Activated naive CD4-positive, alpha-beta T cell treated with anti-CD3 and anti-CD28 coated beads, Interleukin-2, amount 50 U/mL, for 24 hours (primary cell): ENCODE measurements around the gene ADIPOR2.
"Not testable (repeated sequence)": the region's sequence is repeated elsewhere in the genome, so short reads cannot be mapped to it uniquely, and the experiment has no call there.

ENCODE experiments used
- H3K27ac Mint-ChIP-seq: one replicate; pipeline ENCODE4 v1.8.0; 2021; ENCODE audit warnings: mild to moderate bottlenecking, mixed read lengths
- H3K27me3 Mint-ChIP-seq: one replicate; pipeline ENCODE4 v1.8.0; 2021; ENCODE audit warnings: mixed read lengths
- H3K36me3 Mint-ChIP-seq: one replicate; pipeline ENCODE4 v1.8.0; 2021; ENCODE audit warnings: mixed read lengths
- H3K4me1 Mint-ChIP-seq: one replicate; pipeline ENCODE4 v1.8.0; 2021; ENCODE audit warnings: mixed read lengths
- H3K4me3 Mint-ChIP-seq: one replicate; pipeline ENCODE4 v1.8.0; 2021; ENCODE audit warnings: mild to moderate bottlenecking, mixed read lengths
- H3K9me3 Mint-ChIP-seq: one replicate; pipeline ENCODE4 v1.8.0; 2021; ENCODE audit warnings: mixed read lengths

The ADIPOR2 gene

DNA sequence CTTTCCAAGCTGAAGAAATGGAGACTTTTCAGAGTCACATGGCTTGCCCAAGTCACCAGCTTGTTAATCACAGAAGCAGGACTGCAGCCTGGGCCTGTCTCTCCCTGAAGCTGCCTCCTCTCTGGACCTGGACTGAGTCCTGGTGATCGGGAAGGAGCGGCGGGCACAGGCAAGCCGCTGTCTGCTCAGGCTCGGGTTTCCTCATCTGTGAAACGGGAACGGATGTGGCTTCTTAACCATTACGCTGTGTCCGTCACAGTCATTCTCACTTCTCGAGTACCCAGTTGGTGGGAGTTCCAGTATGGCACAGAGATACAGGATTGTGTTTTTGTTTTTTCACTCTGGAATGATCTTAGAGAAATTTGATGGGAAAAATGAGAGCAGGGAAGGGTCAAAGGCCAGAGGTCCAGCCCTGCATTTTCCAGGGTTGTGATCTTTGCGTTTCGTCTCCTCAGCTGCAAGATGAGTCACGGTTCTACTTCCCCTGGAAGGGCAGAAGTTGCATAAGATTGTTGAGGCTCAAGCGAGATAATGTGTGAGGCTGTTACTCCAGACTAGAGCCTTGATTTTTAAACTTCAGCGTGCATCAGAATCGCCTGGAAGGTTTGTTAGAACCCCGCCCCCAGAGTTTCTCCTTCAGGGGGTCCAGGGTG, 121.9 kb downstream of the ADIPOR2 start:
- H3K36me3 Mint-ChIP-seq: no peaks in the 10 kb centered on the region
- H3K4me1 Mint-ChIP-seq: peaks cover 6% of the 10 kb centered on the region
- no peaks in the 10 kb centered on the region for H3K9me3 Mint-ChIP-seq
- H3K4me3 Mint-ChIP-seq: no peak overlapping the region
- no peak overlapping the region for H3K27ac Mint-ChIP-seq
- no peaks in the 10 kb centered on the region for H3K27me3 Mint-ChIP-seq

DNA sequence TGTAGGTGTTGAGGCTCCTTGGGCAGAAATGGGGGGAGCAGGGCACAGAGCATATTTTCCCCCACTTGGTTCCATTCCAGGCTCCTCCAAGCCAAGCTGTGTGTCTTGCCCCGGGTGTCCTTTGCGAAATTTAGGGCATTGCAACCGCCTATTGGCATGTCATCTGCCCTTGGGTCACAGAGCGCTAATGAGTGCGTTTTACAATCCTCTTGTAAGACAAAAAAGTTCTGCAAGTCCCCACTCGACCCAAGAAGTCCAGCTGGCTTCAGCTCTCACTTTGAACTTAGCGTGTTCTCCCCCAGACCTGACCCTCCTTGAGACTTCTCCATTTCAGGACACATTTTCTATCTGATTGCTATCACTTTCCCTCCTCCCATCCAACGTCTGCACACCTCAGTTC, 123.4 kb downstream of the ADIPOR2 start:
- H3K27me3 Mint-ChIP-seq: no peaks in the 10 kb centered on the region
- H3K36me3 Mint-ChIP-seq: no peaks in the 10 kb centered on the region
- H3K9me3 Mint-ChIP-seq: no peaks in the 10 kb centered on the region
- no peak overlapping the region for H3K4me3 Mint-ChIP-seq
- H3K4me1 Mint-ChIP-seq: peaks cover 6% of the 10 kb centered on the region
- H3K27ac Mint-ChIP-seq: no peak overlapping the region

DNA sequence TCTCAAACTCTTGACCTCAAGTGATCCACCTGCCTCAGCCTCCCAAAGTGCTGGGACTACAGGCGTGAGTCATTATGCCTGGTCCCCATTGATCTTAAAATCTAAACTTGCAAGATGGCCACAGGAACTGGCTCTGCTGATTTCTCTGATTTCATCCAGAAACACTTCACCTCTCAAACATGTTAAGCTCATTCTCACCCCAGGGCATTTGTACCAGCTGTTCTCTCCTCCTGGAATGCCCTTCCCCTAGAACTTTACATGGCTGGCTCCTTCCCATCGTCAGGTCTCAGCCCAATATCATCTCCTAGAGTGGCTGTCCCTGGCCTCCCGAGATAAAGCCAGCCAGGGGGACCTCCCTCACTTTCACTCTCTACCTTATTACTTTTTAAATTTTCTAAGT, 124.2 kb downstream of the ADIPOR2 start:
- Mint-ChIP-seq H3K4me3 (no peak overlapping the region), H3K27ac (no peak overlapping the region), H3K9me3 (no peaks in the 10 kb centered on the region), H3K4me1 (peaks cover 6% of the 10 kb centered on the region), H3K27me3 (no peaks in the 10 kb centered on the region), H3K36me3 (no peaks in the 10 kb centered on the region)

DNA sequence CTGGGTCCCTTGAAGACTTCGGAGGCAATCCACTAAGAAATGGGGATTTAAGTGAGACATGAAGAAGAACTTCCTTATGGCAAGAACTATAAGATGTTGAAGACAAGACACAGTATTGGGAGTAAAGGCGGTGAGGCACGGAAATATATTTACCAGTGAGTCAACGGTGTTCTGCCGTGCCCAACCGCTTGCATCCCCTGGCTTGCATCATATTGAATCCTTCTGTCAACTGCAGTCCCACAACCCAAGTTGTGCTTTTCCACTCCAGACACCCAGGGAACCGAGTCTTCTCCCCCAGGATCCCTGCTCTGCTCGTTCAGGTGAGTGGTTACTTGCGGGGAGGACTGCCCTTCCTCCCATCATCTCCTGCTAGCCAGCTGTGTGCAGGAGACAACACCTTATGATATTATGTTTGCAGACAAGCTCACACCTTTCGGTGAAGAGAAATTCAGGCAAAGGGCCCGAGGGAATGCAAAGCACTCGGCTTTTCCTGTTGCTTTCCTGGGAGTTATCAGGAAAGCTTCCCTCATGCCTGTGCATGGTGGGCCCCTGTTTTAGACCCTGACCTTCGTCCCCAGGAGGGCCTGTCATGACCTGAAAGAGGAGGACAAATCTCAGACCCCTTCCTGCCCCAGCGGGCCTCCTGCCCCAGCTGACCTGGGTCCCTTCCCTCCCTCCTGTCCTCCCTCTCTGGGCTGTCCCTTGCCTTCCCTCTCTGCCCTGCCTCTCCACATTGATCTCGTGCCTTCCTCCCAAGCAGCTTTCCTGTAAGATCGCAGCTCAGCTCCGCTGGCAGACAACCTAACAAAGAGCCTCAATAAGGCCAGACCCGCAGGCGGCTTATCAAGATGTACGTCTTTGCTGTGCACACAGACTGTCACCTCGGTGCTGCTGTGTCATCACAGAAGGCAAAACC, 125.2 kb downstream of the ADIPOR2 start:
- Mint-ChIP-seq H3K36me3 (no peaks in the 10 kb centered on the region), H3K4me1 (peaks cover 3% of the 10 kb centered on the region), H3K27ac (no peak overlapping the region), H3K4me3 (no peak overlapping the region), H3K27me3 (peaks cover 7% of the 10 kb centered on the region), H3K9me3 (no peaks in the 10 kb centered on the region)

DNA sequence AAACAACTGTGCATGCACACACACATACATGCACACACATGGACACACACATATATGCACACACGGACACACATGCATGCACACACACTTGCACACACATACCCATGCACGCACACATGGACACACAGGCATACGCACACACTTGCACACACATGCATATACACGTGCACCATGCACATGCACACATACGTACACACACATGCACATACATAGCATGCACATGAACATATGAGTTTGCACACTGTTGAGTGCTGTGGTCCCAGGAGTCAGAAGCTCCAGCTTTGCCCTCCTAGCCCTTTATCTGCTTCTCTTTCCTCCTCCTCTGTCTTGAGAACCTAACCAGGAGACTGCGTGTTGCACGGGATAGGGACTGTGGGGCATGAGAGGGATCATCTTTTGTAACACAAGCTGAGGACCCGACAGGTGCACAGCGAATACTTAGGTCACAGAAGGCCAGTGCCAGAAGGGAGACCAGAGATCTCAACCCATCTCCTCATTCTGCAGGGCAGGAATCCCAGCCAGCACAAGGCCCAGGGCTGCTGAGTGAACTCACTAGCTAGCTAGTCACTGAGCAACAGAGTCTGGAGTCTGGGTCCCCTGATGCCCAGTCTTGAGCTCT, 126.0 kb downstream of the ADIPOR2 start:
- no peaks in the 10 kb centered on the region for H3K36me3 Mint-ChIP-seq

DNA sequence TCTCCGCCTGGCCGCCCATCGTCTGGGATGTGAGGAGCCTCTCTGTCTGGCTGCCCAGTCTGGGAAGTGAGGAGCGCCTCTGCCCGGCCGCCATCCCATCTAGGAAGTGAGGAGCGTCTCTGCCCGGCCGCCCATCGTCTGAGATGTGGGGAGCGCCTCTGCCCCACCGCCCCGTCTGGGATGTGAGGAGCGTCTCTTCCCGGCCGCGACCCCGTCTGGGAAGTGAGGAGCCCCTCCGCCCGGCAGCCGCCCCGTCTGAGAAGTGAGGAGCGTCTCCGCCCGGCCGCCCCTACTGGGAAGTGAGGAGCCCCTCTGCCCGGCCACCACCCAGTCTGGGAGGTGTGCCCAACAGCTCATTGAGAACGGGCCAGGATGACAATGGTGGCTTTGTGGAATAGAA, 127.1 kb downstream of the ADIPOR2 start:
- not testable (repeated sequence) for H3K36me3 Mint-ChIP-seq, H3K9me3 Mint-ChIP-seq, H3K27me3 Mint-ChIP-seq, H3K4me3 Mint-ChIP-seq, H3K27ac Mint-ChIP-seq, H3K4me1 Mint-ChIP-seq

More for the DNA sequence above, 126.0 kb downstream of the ADIPOR2 start:
- H3K4me3 Mint-ChIP-seq: no peak overlapping the region
- peaks cover 7% of the 10 kb centered on the region for H3K27me3 Mint-ChIP-seq
- H3K9me3 Mint-ChIP-seq: no peaks in the 10 kb centered on the region
- no peak overlapping the region for H3K27ac Mint-ChIP-seq
- peaks cover 3% of the 10 kb centered on the region for H3K4me1 Mint-ChIP-seq

DNA sequence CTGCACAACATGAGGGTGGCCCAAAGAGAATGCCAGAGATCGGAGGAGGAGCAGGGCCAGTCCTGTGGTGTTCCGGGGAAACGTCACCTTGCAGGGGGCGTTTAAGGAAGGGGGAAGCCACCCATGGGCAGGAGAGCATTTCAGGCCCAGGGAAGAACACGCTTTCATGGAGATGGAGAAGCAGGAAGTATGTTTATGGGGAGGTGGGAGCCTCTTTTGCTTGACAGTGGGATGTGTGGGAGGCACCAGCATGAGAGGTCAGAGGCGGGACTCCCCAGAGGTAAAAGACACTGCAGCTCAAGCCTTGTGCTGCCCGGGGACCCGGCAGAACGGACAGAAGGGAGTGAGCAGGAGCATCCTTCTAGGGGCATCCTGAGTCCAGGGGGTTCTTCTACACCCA, 128.2 kb downstream of the ADIPOR2 start:
- no peak overlapping the region for H3K27ac Mint-ChIP-seq
- peaks cover 3% of the 10 kb centered on the region for H3K4me1 Mint-ChIP-seq
- H3K27me3 Mint-ChIP-seq: peaks cover 9% of the 10 kb centered on the region
- no peak overlapping the region for H3K4me3 Mint-ChIP-seq
- no peaks in the 10 kb centered on the region for H3K9me3 Mint-ChIP-seq
- no peaks in the 10 kb centered on the region for H3K36me3 Mint-ChIP-seq

DNA sequence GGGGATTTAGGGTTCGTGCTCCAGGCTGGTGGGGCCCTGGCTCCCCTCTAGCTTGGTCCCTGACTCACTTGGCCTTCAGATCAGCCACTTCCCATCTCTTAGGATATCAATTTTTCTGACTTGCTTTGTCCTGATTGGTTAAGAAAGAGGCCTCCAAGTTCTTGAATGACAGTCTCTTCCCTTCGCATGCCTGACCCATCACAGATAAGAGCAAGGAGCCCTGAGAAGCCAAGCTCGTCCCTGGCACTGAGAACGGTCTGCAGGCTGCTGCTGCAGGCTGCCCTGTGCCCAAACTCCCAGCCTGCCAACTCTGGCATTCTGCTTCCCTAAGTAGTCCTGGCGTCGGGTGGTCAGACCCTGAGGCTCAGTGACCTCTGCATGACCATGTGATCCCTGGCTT, 128.7 kb downstream of the ADIPOR2 start:
- Mint-ChIP-seq H3K27me3 (peaks cover 9% of the 10 kb centered on the region), H3K4me1 (peaks cover 3% of the 10 kb centered on the region), H3K9me3 (no peaks in the 10 kb centered on the region), H3K4me3 (no peak overlapping the region), H3K36me3 (no peaks in the 10 kb centered on the region), H3K27ac (no peak overlapping the region)

DNA sequence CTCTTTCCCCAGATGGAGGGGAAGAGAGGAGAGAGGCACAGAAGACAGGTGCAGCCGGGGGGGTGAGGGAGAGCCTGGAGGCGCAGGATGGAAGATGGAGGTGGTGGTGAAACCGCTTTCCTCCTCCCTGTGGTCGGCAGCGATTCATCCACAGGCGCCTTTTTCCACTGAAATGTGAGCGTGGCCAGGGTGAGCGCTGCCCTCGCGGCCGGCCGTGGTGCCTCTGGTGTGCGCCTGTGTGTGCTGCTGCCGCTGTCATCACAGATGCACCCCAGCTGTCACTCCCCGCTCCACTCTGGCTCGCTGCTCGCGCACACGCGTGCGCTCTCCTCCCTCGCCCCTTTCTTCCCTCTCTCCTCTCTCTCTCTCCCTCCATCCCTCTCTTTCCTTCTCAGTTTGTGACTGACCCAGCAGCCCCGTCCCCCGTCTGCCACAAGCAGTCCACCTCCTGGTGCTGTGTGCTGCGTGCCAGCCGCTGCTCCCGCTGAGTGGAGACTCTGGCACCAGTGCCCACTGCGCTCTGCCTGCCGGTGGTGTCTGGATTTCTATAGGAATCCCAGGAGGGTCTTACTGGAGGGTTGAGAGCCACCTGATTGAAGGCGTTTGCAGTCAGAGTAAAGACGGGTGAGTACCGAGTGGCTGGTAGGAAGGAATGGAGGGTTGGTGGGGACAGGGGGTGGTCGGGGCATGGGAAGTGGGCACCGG, 129.5 kb downstream of the ADIPOR2 start, which contains the start of gene LRTM2:
Gene LRTM2 (plus strand): TSS at position 375 of the 705 bp plus-strand sequence. CDS start 7,584 bp downstream, outside the sequence.
- no peak within 1 kb of the TSS for H3K4me3 Mint-ChIP-seq
- peaks cover 3% of the 10 kb centered on the region for H3K4me1 Mint-ChIP-seq
- peaks cover 9% of the 10 kb centered on the region for H3K27me3 Mint-ChIP-seq
- no peaks in the 10 kb centered on the region for H3K36me3 Mint-ChIP-seq
- no peaks in the 10 kb centered on the region for H3K9me3 Mint-ChIP-seq
- no peak within 1 kb of the TSS for H3K27ac Mint-ChIP-seq

DNA sequence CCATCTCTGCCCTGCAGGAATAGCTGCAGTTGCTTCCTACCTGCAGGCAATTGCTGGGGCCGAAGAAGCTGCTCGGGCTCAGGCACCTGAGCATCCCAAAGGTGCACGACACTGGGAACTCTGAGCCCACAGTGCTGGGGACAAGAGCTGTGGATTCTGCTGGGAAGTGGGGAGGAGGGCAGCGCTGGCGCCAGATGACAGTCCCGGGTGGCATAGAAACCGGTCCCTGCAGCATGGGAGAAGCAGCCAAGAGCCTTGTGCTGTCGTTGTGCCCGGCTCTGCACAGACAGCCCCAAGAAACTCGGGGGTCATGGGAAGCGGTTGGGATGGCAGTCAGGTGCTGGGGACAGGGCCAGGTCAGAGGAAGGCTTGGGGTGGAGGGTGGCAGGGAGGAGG, 130.0 kb downstream of the ADIPOR2 start:
- Mint-ChIP-seq H3K4me3 (no peak overlapping the region), H3K36me3 (no peaks in the 10 kb centered on the region), H3K27ac (no peak overlapping the region), H3K9me3 (no peaks in the 10 kb centered on the region), H3K4me1 (peaks cover 3% of the 10 kb centered on the region), H3K27me3 (peaks cover 9% of the 10 kb centered on the region)

DNA sequence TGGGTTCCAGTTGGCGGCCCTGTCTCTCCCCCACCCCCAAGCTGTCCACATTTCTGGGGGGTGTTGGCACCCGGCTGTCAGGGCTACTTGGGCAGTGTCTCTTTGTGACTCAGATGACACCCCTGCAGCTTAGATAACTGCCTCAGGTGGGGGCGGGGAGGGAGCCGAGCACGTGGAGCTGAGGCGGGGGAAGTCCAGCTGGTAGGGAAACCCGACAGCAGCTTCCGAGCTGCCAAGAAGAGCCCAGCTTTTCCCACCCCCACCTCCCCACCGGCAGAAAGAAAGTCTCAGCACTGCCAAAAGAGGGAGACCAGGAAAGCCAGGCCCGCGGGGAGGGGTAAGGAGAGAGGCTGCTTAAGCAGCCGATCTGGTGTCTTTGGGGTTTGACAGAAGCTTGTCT, 130.9 kb downstream of the ADIPOR2 start:
- no peaks in the 10 kb centered on the region for H3K36me3 Mint-ChIP-seq
- no peak overlapping the region for H3K4me3 Mint-ChIP-seq
- H3K27me3 Mint-ChIP-seq: peaks cover 9% of the 10 kb centered on the region
- peaks cover 3% of the 10 kb centered on the region for H3K4me1 Mint-ChIP-seq
- no peak overlapping the region for H3K27ac Mint-ChIP-seq
- no peaks in the 10 kb centered on the region for H3K9me3 Mint-ChIP-seq

DNA sequence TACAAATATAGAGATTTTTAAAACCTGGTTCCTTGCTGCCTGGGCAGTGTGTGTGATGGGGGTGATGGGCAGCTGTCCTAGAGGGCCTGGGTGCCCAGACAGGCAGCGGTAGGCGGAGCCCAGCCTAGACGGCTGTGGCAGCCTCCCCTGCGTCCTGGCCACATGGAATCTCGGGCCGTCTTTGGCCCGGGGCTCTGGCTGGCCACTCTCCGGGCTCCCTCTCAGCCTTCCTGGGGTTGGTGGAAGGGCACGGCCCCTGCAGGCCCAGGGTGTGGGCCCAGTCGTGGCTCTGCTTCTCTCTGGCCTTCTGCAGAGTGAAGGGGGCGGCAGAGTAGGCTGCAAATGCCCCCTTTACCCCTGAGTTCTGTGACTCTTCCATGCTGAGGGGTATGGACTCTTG, 131.8 kb downstream of the ADIPOR2 start:
- Mint-ChIP-seq H3K4me3 (no peak overlapping the region), H3K36me3 (no peaks in the 10 kb centered on the region), H3K27me3 (peaks cover 9% of the 10 kb centered on the region), H3K9me3 (no peaks in the 10 kb centered on the region), H3K27ac (no peak overlapping the region), H3K4me1 (peaks cover 3% of the 10 kb centered on the region)

DNA sequence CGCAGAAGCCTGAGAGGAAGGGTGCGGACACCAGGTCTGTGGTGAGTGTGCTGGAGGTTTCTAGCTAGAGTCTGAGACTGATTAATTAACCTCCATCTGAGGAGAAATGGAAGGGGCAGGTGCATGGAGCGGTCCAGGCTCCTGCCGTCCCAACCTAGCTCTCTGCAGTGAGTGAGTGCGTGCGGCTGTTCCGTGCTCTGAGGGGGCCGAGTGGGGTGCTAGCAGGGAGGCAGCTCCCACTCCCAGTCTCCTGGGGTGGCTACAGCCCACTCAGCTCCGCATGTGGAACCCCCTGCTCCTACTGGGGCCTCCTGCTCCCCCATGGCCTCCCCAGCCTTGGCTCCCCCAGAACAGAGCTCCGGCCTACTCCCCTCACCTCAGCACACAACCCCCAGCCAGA, 132.4 kb downstream of the ADIPOR2 start:
- Mint-ChIP-seq H3K9me3 (no peaks in the 10 kb centered on the region), H3K27me3 (peaks cover 9% of the 10 kb centered on the region), H3K27ac (no peak overlapping the region), H3K36me3 (no peaks in the 10 kb centered on the region), H3K4me3 (no peak overlapping the region), H3K4me1 (peaks cover 3% of the 10 kb centered on the region)

DNA sequence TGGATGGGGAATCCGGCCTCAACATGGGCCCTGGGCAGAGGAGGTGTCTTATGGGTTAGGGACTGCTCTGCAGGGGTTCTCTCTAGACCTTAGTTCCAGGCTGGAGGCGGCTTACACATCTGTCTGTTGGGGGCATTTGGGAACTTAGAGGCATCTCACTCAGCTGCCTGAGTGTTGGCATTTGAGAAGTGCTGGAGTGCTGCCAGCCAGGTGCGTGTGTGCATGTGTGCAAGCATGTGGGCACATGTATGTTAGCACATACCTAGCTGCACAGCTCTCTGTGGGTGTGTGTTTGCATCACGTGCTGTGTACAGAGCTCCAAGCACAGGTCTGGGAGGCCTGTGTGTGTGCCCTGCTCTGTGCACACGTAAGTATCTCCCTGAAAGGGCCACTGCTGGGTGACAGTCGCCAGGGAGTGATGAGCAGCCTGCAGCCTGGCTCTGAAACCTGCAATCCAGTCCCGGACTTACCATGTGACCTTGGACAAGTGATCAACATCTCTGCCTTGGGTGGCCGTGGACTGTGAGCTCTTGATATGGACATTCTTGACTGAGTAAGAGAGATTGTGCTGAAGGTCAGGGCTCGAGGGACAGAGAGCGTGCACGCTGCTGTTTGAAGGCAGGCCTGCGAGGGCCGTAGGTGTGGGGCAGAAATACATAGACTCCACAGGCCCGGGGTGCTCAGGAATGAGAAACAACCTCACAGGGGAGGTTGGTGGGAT, 134.7 kb downstream of the ADIPOR2 start:
- peaks cover 7% of the 10 kb centered on the region for H3K27me3 Mint-ChIP-seq
- H3K4me1 Mint-ChIP-seq: peaks cover under 1% of the 10 kb centered on the region

DNA sequence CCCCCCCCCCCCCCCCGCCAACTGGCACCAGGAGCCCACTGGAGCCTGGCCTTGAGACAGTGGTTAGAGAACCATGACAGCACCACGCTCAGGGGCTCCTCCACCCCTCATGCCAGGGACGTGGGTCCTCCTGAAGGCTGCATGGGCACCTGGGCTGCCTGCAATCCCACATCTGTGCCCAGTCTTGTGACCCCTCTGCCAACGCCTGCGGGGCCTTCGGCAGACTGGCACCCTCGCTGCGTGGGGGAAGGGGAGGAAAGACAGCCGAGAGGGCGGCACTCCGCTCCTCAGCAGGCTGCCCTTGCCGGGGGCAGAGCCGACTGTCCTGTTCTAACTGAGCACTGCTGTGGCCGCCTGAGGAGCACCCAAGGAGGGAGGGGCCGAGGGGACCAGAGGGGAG, 135.5 kb downstream of the ADIPOR2 start:
- Mint-ChIP-seq H3K4me1 (no peaks in the 10 kb centered on the region), H3K36me3 (no peaks in the 10 kb centered on the region), H3K27ac (no peak overlapping the region), H3K27me3 (peaks cover 6% of the 10 kb centered on the region), H3K4me3 (no peak overlapping the region), H3K9me3 (no peaks in the 10 kb centered on the region)

More for the DNA sequence above, 134.7 kb downstream of the ADIPOR2 start:
- Mint-ChIP-seq H3K4me3 (no peak overlapping the region), H3K9me3 (no peaks in the 10 kb centered on the region), H3K36me3 (no peaks in the 10 kb centered on the region), H3K27ac (no peak overlapping the region)
